Measurements from ENCODE around the gene PIMREG. TPM values are rescaled to one million over a fixed set of nuclear protein-coding genes. Genes with fewer than 3 reads are reported as not detected.
A peak's percentile ranks its signal among the peaks of the same experiment; 100 is the strongest.

PIMREG gene
- total RNA-seq, 1 donor from 2014 or later = 9.1 TPM

GRCh38 chr17:6452471-6453266 is 8.4 kb downstream of the PIMREG start:
- H3K4me3 Mint-ChIP-seq (ENCODE audit: unreplicated experiment) = no peak overlapping the region
- H3K36me3 Mint-ChIP-seq (ENCODE audit: low read depth, unreplicated experiment) = no peaks in the 10 kb centered on the region
- DNase-seq (ENCODE audit: low spot score) = no peak
- H3K27me3 Mint-ChIP-seq (ENCODE audit: unreplicated experiment) = peaks cover 7% of the 10 kb centered on the region
- no peaks in the 10 kb centered on the region for H3K9me3 Mint-ChIP-seq (ENCODE audit: unreplicated experiment)
- peak overlapping the region; percentile 45 for H3K27ac Mint-ChIP-seq (ENCODE audit: unreplicated experiment)
- peaks cover 34% of the 10 kb centered on the region for H3K4me1 Mint-ChIP-seq (ENCODE audit: unreplicated experiment)
- no peak for TF ChIP-seq CTCF (IDR thresholded peaks at IDR 0.05; ENCODE audit: unreplicated experiment)

- Mint-ChIP-seq H3K4me3 (ENCODE audit: unreplicated experiment) (no peak overlapping the region), H3K36me3 (ENCODE audit: low read depth, unreplicated experiment) (no peaks in the 10 kb centered on the region), H3K27ac (ENCODE audit: unreplicated experiment) (no peak overlapping the region), H3K9me3 (ENCODE audit: unreplicated experiment) (no peaks in the 10 kb centered on the region), H3K27me3 (ENCODE audit: unreplicated experiment) (peaks cover 7% of the 10 kb centered on the region), H3K4me1 (ENCODE audit: unreplicated experiment) (peaks cover 34% of the 10 kb centered on the region)
- TF ChIP-seq CTCF (IDR thresholded peaks at IDR 0.05; ENCODE audit: unreplicated experiment) = no peak
- no peak for DNase-seq (ENCODE audit: low spot score)
Observed at GRCh38 chr17:6453279-6454024, 9.2 kb downstream of the PIMREG start.

- no peak for TF ChIP-seq CTCF (IDR thresholded peaks at IDR 0.05; ENCODE audit: unreplicated experiment)
- Mint-ChIP-seq H3K9me3 (ENCODE audit: unreplicated experiment) (no peaks in the 10 kb centered on the region), H3K27ac (ENCODE audit: unreplicated experiment) (no peak overlapping the region), H3K4me3 (ENCODE audit: unreplicated experiment) (peak overlapping the region; percentile 52), H3K36me3 (ENCODE audit: low read depth, unreplicated experiment) (no peaks in the 10 kb centered on the region), H3K27me3 (ENCODE audit: unreplicated experiment) (peaks cover 7% of the 10 kb centered on the region), H3K4me1 (ENCODE audit: unreplicated experiment) (peaks cover 34% of the 10 kb centered on the region)
- no peak for DNase-seq (ENCODE audit: low spot score)
Observed at GRCh38 chr17:6454495-6455320, 10.5 kb downstream of the PIMREG start.

GRCh38 chr17:6455321-6455705 is 11.1 kb downstream of the PIMREG start:
- H3K4me1 Mint-ChIP-seq (ENCODE audit: unreplicated experiment) = peaks cover 34% of the 10 kb centered on the region
- TF ChIP-seq CTCF (IDR thresholded peaks at IDR 0.05; ENCODE audit: unreplicated experiment) = no peak
- no peak overlapping the region for H3K27ac Mint-ChIP-seq (ENCODE audit: unreplicated experiment)
- no peaks in the 10 kb centered on the region for H3K9me3 Mint-ChIP-seq (ENCODE audit: unreplicated experiment)
- peaks cover 10% of the 10 kb centered on the region for H3K27me3 Mint-ChIP-seq (ENCODE audit: unreplicated experiment)
- no peak overlapping the region for H3K4me3 Mint-ChIP-seq (ENCODE audit: unreplicated experiment)
- DNase-seq (ENCODE audit: low spot score) = peak; percentile 54
- H3K36me3 Mint-ChIP-seq (ENCODE audit: low read depth, unreplicated experiment) = no peaks in the 10 kb centered on the region

All from endothelial cell (in vitro differentiated cells).